K562 (cell line): ENCODE data around the gene PROP1. TPM values are rescaled to one million over a fixed set of nuclear protein-coding genes. Genes with fewer than 3 reads are reported as not detected.

Experiments used
- ATAC-seq: fragments of 200-7000 bp; cut with Tn5 transposase; 3 replicates; pipeline ENCODE4 v1.9.1; 2020; ENCODE audit warnings: moderate library complexity
- BruUV-seq: library from RNA; stranded (reverse); fragments of 400-500 nt; replicated peaks from 2 replicates; lab custom pipeline; 2021; lab: Mats Ljungman, UMichigan
- CTCF ChIA-PET: fragments of 300-600 bp; formaldehyde crosslinking; extraction: SDS; loops from one replicate; lab custom pipeline; 2021; ENCODE audit warnings: low intra/inter-chr PET ratio; lab: Yijun Ruan, JAX
- POLR2A ChIA-PET: fragments of 300-600, 350-650 bp; sonication (Branson Sonifier 250); formaldehyde crosslinking; extraction: SDS; loops from one replicate; lab custom pipeline; 2021; ENCODE audit warnings: antibody characterized with exemption, inconsistent platforms; lab: Yijun Ruan, JAX
- DNase-seq, 4 experiments: peaks; one replicate each; pipeline versions ENCODE4 v3.0.0 to v3.0.0-alpha.2; 2011 to 2018; ENCODE audit warnings: low spot score in 3 of 4, mixed read lengths in 3 of 4; ENCODE audit errors: extremely low read depth in 1 of 4
- FAIRE-seq: peaks from 2 replicates; lab custom pipeline; 2011; peaks lifted over from hg19 to GRCh38; lab: Jason Lieb, UNC
- H2AFZ ChIP-seq: 2 replicates; pipeline ENCODE4 v1.6.0; 2011; ENCODE audit warnings: low read depth, low read length, control low read depth, inconsistent platforms
- H3K27ac ChIP-seq: fragments of 200-600 bp; 3 replicates; pipeline ENCODE4 v1.8.0; 2011; ENCODE audit warnings: low read depth, mild to moderate bottlenecking, control low read depth, inconsistent platforms, low read length, moderate library complexity, mixed read lengths; ENCODE audit errors: extremely low read depth
- H3K27me3 ChIP-seq, 2 experiments: fragments of 300-600 bp in 1 of 2; 2 replicates in 1 of 2; 3 replicates in 1 of 2; pipeline versions ENCODE4 v1.6.0 to v1.8.0; 2011; ENCODE audit warnings: inconsistent platforms in 2 of 2, low read length in 2 of 2, mild to moderate bottlenecking in 1 of 2, mixed read lengths in 1 of 2, moderate library complexity in 1 of 2; ENCODE audit not compliant: control insufficient read depth in 2 of 2, insufficient read depth in 2 of 2
- H3K36me3 ChIP-seq: fragments of 300-600 bp; 3 replicates; pipeline ENCODE4 v1.8.0; 2011; ENCODE audit warnings: mild to moderate bottlenecking, low read length, inconsistent platforms; ENCODE audit not compliant: control insufficient read depth, insufficient read depth
- H3K4me1 ChIP-seq, 2 experiments: fragments of 200-600 bp in 1 of 2; replicated peaks in 1 of 2; 2 replicates in 1 of 2; 3 replicates in 1 of 2; pipeline versions ENCODE4 v1.5.1 to v1.8.0; 2011; ENCODE audit warnings: inconsistent platforms in 2 of 2, low read length in 2 of 2, mild to moderate bottlenecking in 1 of 2, mixed read lengths in 1 of 2, moderate library complexity in 1 of 2; ENCODE audit not compliant: control insufficient read depth in 2 of 2, insufficient read depth in 2 of 2
- H3K4me2 ChIP-seq: 2 replicates; pipeline ENCODE4 v1.6.1; 2011; ENCODE audit warnings: low read length, control low read depth, inconsistent platforms, mixed read lengths; ENCODE audit not compliant: insufficient read depth
- H3K4me3 ChIP-seq: fragments of 200-600 bp; sonication (generic), shearing (Covaris generic); 2 replicates; pipeline ENCODE4 v1.5.1; 2016; ENCODE audit warnings: control low read depth, inconsistent platforms
- H3K79me2 ChIP-seq: fragments of 200-600 bp; 3 replicates; pipeline ENCODE4 v1.8.0; 2011; ENCODE audit warnings: low read length, inconsistent platforms; ENCODE audit not compliant: control insufficient read depth, insufficient read depth
- H3K9ac ChIP-seq, 2 experiments: 2 replicates each; pipeline versions ENCODE4 v1.6.0 to v1.6.1; 2011; ENCODE audit warnings: low read depth in 2 of 2, low read length in 2 of 2, control low read depth in 1 of 2, inconsistent platforms in 1 of 2, mild to moderate bottlenecking in 1 of 2, mixed read lengths in 1 of 2; ENCODE audit not compliant: insufficient read depth in 1 of 2
- H3K9me1 ChIP-seq: one replicate; pipeline ENCODE4 v1.6.0; 2011; ENCODE audit warnings: inconsistent platforms, mild to moderate bottlenecking, low read length, moderate library complexity; ENCODE audit not compliant: control insufficient read depth, insufficient read depth
- H3K9me3 ChIP-seq: replicated peaks from 2 replicates; pipeline ENCODE4 v1.5.1; 2011; ENCODE audit warnings: low read depth, low read length, inconsistent platforms; ENCODE audit not compliant: control insufficient read depth, insufficient read depth
- H4K20me1 ChIP-seq: replicated peaks from 2 replicates; pipeline ENCODE4 v1.6.1; 2011; ENCODE audit warnings: low read length, inconsistent platforms, mixed read lengths; ENCODE audit not compliant: control insufficient read depth, insufficient read depth
- ATF2 ChIP-seq: sonication (generic); formaldehyde crosslinking; IDR thresholded peaks from 2 replicates; pipeline ENCODE4 v1.8.1; 2022; ENCODE audit warnings: missing genetic modification reagents
- HOXB6 ChIP-seq: fragments of 250-450 bp; sonication (Bioruptor Pico); IDR thresholded peaks from 2 replicates; pipeline ENCODE4 v1.5.1; 2022; ENCODE audit warnings: mild to moderate bottlenecking, borderline replicate concordance
- MBD1 ChIP-seq: fragments of 250-450 bp; sonication (Bioruptor Pico); IDR thresholded peaks from 2 replicates; pipeline ENCODE4 v1.8.0; 2022; ENCODE audit warnings: inconsistent platforms
- WGBS: fragments of 100-300 bp; shearing (Covaris generic); methylation state at CpG from one replicate; pipeline ENCODE4 v1.1.6; 2016; ENCODE audit warnings: low coverage, mixed read lengths; ENCODE audit not compliant: insufficient coverage; ENCODE audit errors: missing lambda C conversion rate; 5-methylcytosine and 5-hydroxymethylcytosine counted together
- in situ Hi-C: fragments of 300-500 bp; cut with MboI; formaldehyde crosslinking; loops from 4 replicates; pipeline ENCODE4 v1.15.0; 2018; ENCODE audit warnings: inconsistent platforms, mixed read lengths
- intact Hi-C: fragments of 100-400 bp; cut with micrococcal nuclease; formaldehyde crosslinking; loops from 2 replicates; pipeline ENCODE4 v1.14.2; 2022
- polyA plus RNA-seq, 8 experiments: library from polyadenylated mRNA; depleted of rRNA in 4 of 8; stranded (reverse) in 5 of 8; unstranded in 3 of 8; fragments of >200 nt; fragmentation: Nextera tagmentation in 2 of 8; fragmentation: Illumina TruSeq in 1 of 8; extraction: Ambion mirVana in 2 of 8; extraction: Trizol in 1 of 8; gene quantifications; 2 replicates each; pipeline versions ENCODE4 v1.2.1 to v1.2.3, GENCODE V29; 2011 to 2014; ENCODE audit warnings: inconsistent platforms in 1 of 8, missing spikeins in 1 of 8
- total RNA-seq, 7 experiments: library from RNA; depleted of rRNA in 6 of 7; stranded (reverse); fragments of >200 nt in 6 of 7; fragmentation: Illumina TruSeq in 2 of 7; extraction: Trizol in 2 of 7; gene quantifications; 2 replicates each; pipeline versions ENCODE4 v1.2.1 to v1.2.3, GENCODE V29; 2011 to 2021; ENCODE audit warnings: low replicate concordance in 1 of 7

PROP1 gene
- total and polyA plus RNA-seq, 9 of the 15 experiments (the other 6 are each of a cell fraction or from before 2014, with no cell fraction given), result not detected

GRCh38 chr5:177983763-177984583 lies 12.1 kb downstream of the PROP1 start (continued):
- TF ChIP-seq ATF2 (CRISPR knock-in tag), result no peak
- TF ChIP-seq, all 486 proteins: peak for 0

- CTCF ChIA-PET, result no interaction called here
- Histone ChIP-seq H3K4me2 (no peak overlapping the region), H3K4me1 (peaks cover 0 to 12% of the 10 kb centered on the region in 2 experiments; a peak in 1 of 5 replicates), H3K9ac (no peak overlapping the region), H3K9me3 (no peaks in the 10 kb centered on the region), H3K9me1 (no peaks in the 10 kb centered on the region), H4K20me1 (no peaks in the 10 kb centered on the region), H2AFZ (no peak overlapping the region), H3K4me3 (no peak overlapping the region), H3K27me3 (peaks cover 28 to 59% of the 10 kb centered on the region in 2 experiments; a peak in 4 of 5 replicates), H3K27ac (no peak overlapping the region), H3K36me3 (no peaks in the 10 kb centered on the region), H3K79me2 (no peaks in the 10 kb centered on the region)
- no peak for TF ChIP-seq HOXB6 (CRISPR knock-in tag)
- no peak for TF ChIP-seq MBD1 (CRISPR knock-in tag)
- ATAC-seq (no peak), FAIRE-seq (no peak), DNase-seq (no peak)
- in situ Hi-C loops, result loop anchor here (5.0 to 25.0 kb wide), 2 partner anchors 79 to 221 kb away; no protein-coding TSS in a partner anchor
- no TSS peak for BruUV-seq
- 0% methylated on average over 5 of the region's 5 CpGs for WGBS
- POLR2A ChIA-PET, result interaction anchor here (0.6 kb wide), 1 partner anchor 10 kb away, joined by 3 read pairs; no protein-coding TSS in a partner anchor
- intact Hi-C loops, result no loop called here
Measured at GRCh38 chr5:177982956-177983355, 13.1 kb downstream of the PROP1 start.
